ENCODE data around the gene HTR1A.

HTR1A gene

DNA sequence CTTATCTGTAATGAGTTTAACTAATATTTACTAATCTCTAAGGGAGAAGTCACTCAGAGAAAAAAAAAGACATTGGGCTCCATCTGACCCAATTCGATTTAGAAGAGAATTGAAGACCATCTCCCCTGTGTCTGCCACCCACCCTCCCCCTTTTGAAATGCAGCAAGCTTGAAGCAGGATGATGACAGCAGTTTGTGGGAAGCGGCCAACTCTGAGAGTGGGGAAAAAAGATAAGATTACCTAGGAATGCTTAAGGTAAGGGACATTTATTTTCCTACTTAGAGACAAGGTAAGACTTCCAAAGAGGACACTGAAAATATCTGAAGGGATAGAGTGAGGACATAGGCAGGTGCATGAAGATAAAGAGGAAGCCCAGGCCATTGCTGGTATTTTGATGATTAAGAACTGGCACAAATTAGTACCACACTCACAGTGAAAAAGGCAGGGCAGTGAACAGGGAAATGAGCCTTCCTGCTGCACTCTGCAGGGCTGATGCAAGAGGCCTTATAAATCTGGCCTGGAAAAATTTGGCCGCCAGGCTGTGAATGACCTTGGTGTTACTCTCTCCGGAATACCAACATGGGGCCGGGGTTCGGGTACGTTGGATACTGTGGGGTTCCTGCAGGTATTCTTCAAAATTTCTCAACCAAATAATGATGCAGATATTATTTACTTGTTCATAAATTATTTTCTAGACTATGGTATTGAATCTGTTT is 42.3 kb downstream of the HTR1A start:
- no peak for DNase-seq (ENCODE audit: insufficient read length, low spot score)
- no peak for FAIRE-seq
- no peak for TF ChIP-seq POU2F2 (IDR thresholded peaks at IDR 0.05; ENCODE audit: low read depth, low read length)
- TF ChIP-seq POLR2A (IDR thresholded peaks at IDR 0.05; ENCODE audit: low read depth, low read length) = no peak
- no peak for TF ChIP-seq SPI1 (IDR thresholded peaks at IDR 0.05; ENCODE audit: low read depth, low read length)
- TF ChIP-seq TAF1 (IDR thresholded peaks at IDR 0.05; ENCODE audit: low read depth, low read length) = no peak
- no peak for TF ChIP-seq PAX5 (IDR thresholded peaks at IDR 0.05; ENCODE audit: insufficient read depth, low read length, severe bottlenecking)
- TF ChIP-seq POLR2AphosphoS5 (IDR thresholded peaks at IDR 0.05; ENCODE audit: low read depth, low read length) = no peak

DNA sequence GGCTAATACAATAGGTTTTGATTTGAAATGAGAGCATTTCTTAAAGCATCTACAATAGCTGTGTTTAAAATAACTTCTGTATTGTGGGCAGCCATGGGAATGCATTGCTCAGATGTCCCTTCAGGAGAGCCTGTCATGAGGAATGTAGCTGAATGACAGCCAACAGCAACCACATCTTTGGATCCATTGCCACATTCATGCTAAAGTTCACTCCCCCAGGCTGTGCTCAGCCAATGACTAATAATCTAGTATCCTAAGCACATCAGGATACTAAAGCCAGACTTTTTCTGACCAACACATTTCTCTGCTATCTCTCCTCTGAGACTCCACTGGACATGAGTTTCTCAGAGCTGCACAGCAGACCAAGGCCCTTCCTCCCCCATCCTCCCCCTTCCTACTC is 45.5 kb downstream of the HTR1A start:
- DNase-seq (ENCODE audit: insufficient read length, low spot score) (no peak), FAIRE-seq (no peak)
- TF ChIP-seq POLR2AphosphoS5 (IDR thresholded peaks at IDR 0.05; ENCODE audit: low read depth, low read length) (no peak), PAX5 (IDR thresholded peaks at IDR 0.05; ENCODE audit: insufficient read depth, low read length, severe bottlenecking) (no peak), POLR2A (IDR thresholded peaks at IDR 0.05; ENCODE audit: low read depth, low read length) (no peak), SPI1 (IDR thresholded peaks at IDR 0.05; ENCODE audit: low read depth, low read length) (no peak), TAF1 (IDR thresholded peaks at IDR 0.05; ENCODE audit: low read depth, low read length) (no peak), POU2F2 (IDR thresholded peaks at IDR 0.05; ENCODE audit: low read depth, low read length) (no peak)

DNA sequence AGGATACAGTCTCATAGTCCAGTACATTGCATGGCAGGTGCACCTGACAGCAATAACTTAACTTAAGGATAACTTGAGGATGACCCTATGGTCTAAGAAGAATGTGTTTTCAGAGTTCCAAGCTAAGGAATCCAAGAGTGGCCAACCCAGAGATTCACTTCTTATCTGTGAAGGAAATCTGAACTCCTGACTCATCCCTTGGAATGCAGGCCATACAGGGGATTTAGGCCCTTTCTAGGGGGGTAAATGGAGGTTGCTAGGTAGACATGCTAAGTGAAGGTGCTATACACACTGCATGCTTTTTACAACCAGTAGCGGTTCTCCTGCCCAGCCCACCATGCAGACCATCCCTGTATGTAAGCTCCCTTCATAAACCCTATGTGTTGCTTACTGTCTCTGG is 50.4 kb downstream of the HTR1A start:
- DNase-seq (ENCODE audit: insufficient read length, low spot score) = no peak
- no peak for FAIRE-seq
- TF ChIP-seq POLR2A (IDR thresholded peaks at IDR 0.05; ENCODE audit: low read depth, low read length) (no peak), SPI1 (IDR thresholded peaks at IDR 0.05; ENCODE audit: low read depth, low read length) (no peak), PAX5 (IDR thresholded peaks at IDR 0.05; ENCODE audit: insufficient read depth, low read length, severe bottlenecking) (no peak), POLR2AphosphoS5 (IDR thresholded peaks at IDR 0.05; ENCODE audit: low read depth, low read length) (no peak), POU2F2 (IDR thresholded peaks at IDR 0.05; ENCODE audit: low read depth, low read length) (no peak), TAF1 (IDR thresholded peaks at IDR 0.05; ENCODE audit: low read depth, low read length) (no peak)

Data from GM12891 (cell line).